HG02938 (cell line): ENCODE data around the gene GRID2IP.
A peak's percentile ranks its signal among the peaks of the same experiment; 100 is the strongest.
"Not testable (repeated sequence)": the region's sequence is repeated elsewhere in the genome, so short reads cannot be mapped to it uniquely, and the experiment has no call there.

ENCODE experiments used
- ATAC-seq: cut with Tn5 transposase; IDR thresholded peaks from one replicate; pipeline ENCODE4 v1.9.1; 2021; ENCODE audit warnings: mild to moderate bottlenecking, moderate library complexity; ENCODE audit not compliant: unreplicated experiment

The GRID2IP gene

GRCh38 chr7:6453734-6454133 lies 97.5 kb downstream of the GRID2IP start:
- no peak for ATAC-seq

DNA sequence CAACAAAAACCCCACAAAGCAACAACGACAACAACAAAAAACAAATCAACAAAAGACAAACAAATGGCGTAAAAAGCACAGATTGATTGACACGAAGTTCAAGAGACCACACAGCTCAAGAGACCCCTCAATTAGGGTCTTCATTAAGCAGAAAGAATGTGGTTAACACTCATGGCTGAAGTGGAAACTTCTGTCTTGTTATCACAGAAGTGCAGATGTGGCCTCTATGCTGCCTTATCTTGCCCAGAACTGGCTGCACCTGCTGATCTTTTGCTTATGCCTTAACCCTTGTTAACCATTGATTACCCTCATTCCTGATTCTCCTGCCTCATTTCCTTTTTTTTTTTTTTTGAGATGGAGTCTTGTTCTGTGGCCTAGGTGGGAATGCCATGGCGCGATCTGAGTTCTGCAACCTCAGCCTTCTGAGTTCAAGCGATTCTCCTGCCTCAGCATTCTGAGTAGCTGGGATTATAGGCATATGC lies 100.0 kb downstream of the GRID2IP start:
- ATAC-seq, result no peak

- not testable (repeated sequence) for ATAC-seq
These were observed 100.7 kb downstream of the GRID2IP start for GRCh38 chr7:6450591-6450990.

DNA sequence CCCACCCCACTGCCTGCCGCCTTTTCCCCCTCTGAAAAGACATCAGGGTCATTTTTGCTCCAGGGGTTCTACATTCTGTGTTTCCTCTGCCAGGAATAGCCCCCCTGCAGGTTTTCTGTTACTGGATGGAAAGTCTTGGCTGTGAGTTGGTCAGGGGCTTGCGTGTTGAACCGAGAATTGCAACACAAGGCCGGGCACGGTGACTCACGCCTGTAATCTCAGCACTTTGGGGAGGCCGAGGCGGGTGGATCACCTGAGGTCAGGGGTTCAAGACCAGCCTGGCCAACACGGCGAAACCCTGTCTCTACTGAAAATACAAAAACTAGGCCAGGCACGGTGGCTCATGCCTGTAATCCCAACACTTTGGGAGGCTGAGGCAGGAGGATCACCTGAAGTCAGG lies 101.4 kb downstream of the GRID2IP start:
- not testable (repeated sequence) for ATAC-seq

DNA sequence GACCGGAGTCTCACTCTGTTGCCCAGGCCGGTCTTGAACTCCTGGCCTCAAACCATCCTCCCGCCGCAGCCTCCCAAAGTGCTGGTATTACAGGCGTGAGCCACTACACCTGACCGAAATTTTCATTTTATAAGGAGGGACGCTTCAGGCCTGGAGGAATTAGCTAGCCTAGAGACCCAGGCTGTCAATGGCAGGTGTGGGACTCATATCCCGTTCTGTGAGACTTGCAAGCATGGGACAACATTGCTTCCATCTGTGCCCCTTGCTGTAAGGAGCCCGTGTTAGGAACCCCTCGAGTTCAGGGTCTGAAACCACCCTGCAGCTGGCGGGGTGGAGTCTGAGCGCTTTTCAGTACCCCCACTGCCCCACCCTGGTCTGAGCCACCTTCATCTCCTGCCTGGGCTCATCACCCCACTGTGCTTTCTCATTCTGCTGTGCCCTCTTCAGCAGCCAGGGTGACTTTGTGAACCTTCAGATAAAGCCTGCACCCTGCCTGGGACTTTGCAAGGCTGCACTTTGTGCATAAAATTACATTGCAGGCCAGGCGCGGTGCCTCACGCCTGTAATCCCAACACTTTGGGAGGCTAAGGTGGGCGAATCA lies 102.2 kb downstream of the GRID2IP start:
- ATAC-seq, result no peak

DNA sequence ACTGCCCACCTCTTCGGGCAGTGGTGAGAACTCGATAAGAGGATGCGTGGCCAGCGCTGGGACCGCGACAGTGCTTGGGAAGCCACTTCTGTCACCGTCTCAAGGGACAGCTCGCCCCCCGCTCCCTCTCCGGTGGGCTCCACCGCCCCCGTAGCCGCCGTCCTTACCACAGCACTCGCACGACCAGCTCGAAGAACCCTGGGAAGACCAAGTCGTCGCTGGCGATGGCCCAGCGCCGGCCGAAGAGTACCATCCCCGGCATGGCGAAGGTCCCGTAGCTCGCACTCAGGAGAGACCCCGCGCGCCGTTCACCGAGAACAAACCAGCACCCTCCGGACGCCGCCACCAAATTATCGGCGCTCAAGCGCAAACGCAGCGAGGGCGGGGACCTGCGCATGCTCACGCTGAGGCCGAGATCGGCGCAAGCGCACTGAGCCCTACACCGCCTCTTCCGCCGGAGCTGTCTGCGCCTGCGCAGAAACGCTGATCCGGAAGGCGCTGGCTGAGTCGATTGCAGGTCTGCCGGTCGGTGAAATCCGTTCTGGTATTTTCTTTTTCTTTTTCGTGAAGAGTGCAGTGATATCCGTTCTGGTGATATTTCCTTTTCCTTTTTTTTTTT lies 103.6 kb downstream of the GRID2IP start, which contains the start of gene DAGLB:
Gene DAGLB (minus strand): TSS at position 374 of the 619 bp plus-strand sequence. CDS start 112 bp downstream, at position 262.
- ATAC-seq, result peak; percentile 66
